SK-N-SH (cell line): ENCODE measurements around the gene EFCAB6. TPM values are rescaled to one million over a fixed set of nuclear protein-coding genes. Genes with fewer than 3 reads are reported as not detected.

ENCODE experiments used
- CTCF ChIA-PET: fragments of 300-600, 350-600 bp; formaldehyde crosslinking; extraction: SDS; loops from one replicate; lab custom pipeline; 2021; lab: Yijun Ruan, JAX
- POLR2A ChIA-PET: fragments of 350-600 bp; sonication (Branson Sonifier 250); formaldehyde crosslinking; extraction: SDS; loops from one replicate; lab custom pipeline; 2020; ENCODE audit warnings: antibody characterized with exemption, inconsistent platforms; lab: Yijun Ruan, JAX
- DNase-seq: peaks from one replicate; pipeline ENCODE4 v3.0.0; 2012
- H2AFZ ChIP-seq: fragments of 200-600 bp; sonication (generic); 2 replicates; pipeline ENCODE4 v1.8.1; 2016; ENCODE audit warnings: antibody characterized with exemption, mild to moderate bottlenecking, low read depth
- H3F3A ChIP-seq: fragments of 200-600 bp; sonication (generic); replicated peaks from 2 replicates; pipeline ENCODE3; 2016; ENCODE audit warnings: antibody characterized with exemption, mild to moderate bottlenecking; ENCODE audit not compliant: insufficient read depth
- H3K27ac ChIP-seq, 2 experiments: fragments of 200-500 bp in 1 of 2; fragments of 200-600 bp in 1 of 2; sonication (Bioruptor generic) in 1 of 2; sonication (generic), shearing (Covaris generic) in 1 of 2; 2 replicates each; pipeline versions ENCODE4 v1.5.1 to v1.6.1; 2014 to 2016; ENCODE audit warnings: low read depth in 2 of 2, inconsistent platforms in 1 of 2, low read length in 1 of 2, mild to moderate bottlenecking in 1 of 2, mixed read lengths in 1 of 2
- H3K27me3 ChIP-seq: fragments of 200-600 bp; sonication (generic), shearing (Covaris generic); 2 replicates; pipeline ENCODE4 v1.6.1; 2016; ENCODE audit warnings: mixed run types; ENCODE audit not compliant: insufficient read depth
- H3K36me3 ChIP-seq, 2 experiments: fragments of 200-500 bp in 1 of 2; fragments of 200-600 bp in 1 of 2; sonication (Bioruptor generic) in 1 of 2; sonication (generic) in 1 of 2; replicated peaks in 1 of 2; 2 replicates each; pipeline versions ENCODE3 to v1.5.1; 2014 to 2016; ENCODE audit warnings: low read length in 1 of 2, mild to moderate bottlenecking in 1 of 2; ENCODE audit not compliant: insufficient read depth in 2 of 2, control insufficient read depth in 1 of 2
- H3K4me1 ChIP-seq, 2 experiments: fragments of 200-500 bp in 1 of 2; fragments of 200-600 bp in 1 of 2; sonication (Bioruptor generic) in 1 of 2; sonication (generic), shearing (Covaris generic) in 1 of 2; 2 replicates each; pipeline versions ENCODE4 v1.5.1 to v1.6.1; 2014 to 2016; ENCODE audit warnings: low read depth in 1 of 2, low read length in 1 of 2, mixed run types in 1 of 2; ENCODE audit not compliant: insufficient read depth in 2 of 2, control insufficient read depth in 1 of 2
- H3K4me2 ChIP-seq: fragments of 200-600 bp; sonication (generic), shearing (Covaris generic); 2 replicates; pipeline ENCODE4 v1.6.1; 2017; ENCODE audit warnings: mixed run types
- H3K4me3 ChIP-seq, 2 experiments: fragments of 200-500 bp in 1 of 2; fragments of 200-600 bp in 1 of 2; sonication (Bioruptor generic) in 1 of 2; sonication (generic), shearing (Covaris generic) in 1 of 2; 2 replicates each; pipeline versions ENCODE4 v1.5.1 to v1.8.1; 2014 to 2016; ENCODE audit warnings: low read depth in 2 of 2, inconsistent platforms in 1 of 2, low read length in 1 of 2, mild to moderate bottlenecking in 1 of 2, mixed read lengths in 1 of 2, moderate library complexity in 1 of 2
- H3K79me2 ChIP-seq: fragments of 200-600 bp; sonication (generic); 2 replicates; pipeline ENCODE4 v1.8.1; 2017; ENCODE audit warnings: mild to moderate bottlenecking; ENCODE audit not compliant: insufficient read depth
- H3K9ac ChIP-seq: fragments of 200-600 bp; sonication (generic); 2 replicates; pipeline ENCODE4 v1.6.1; 2017; ENCODE audit warnings: mixed run types
- H3K9me2 ChIP-seq: fragments of 200-600 bp; sonication (generic); 2 replicates; pipeline ENCODE4 v1.6.1; 2017; ENCODE audit warnings: mixed run types
- H3K9me3 ChIP-seq: fragments of 200-600 bp; sonication (generic); 2 replicates; pipeline ENCODE4 v1.6.1; 2017; ENCODE audit warnings: mixed run types, mild to moderate bottlenecking, moderate library complexity
- H4K20me1 ChIP-seq: fragments of 200-600 bp; sonication (generic); 2 replicates; pipeline ENCODE4 v1.6.1; 2017; ENCODE audit warnings: mild to moderate bottlenecking, mixed run types; ENCODE audit not compliant: insufficient read depth
- CHD2 ChIP-seq: fragments of 150-350 bp; IDR thresholded peaks from 2 replicates; pipeline ENCODE4 v1.6.1; 2018; ENCODE audit warnings: low read length; ENCODE audit not compliant: partially characterized antibody
- EZH2phosphoT487 ChIP-seq: fragments of 200-600 bp; sonication (generic); IDR thresholded peaks from 2 replicates; pipeline ENCODE4 v1.6.1; 2017; ENCODE audit warnings: low read depth, mixed run types, mild to moderate bottlenecking, antibody characterized with exemption, moderate library complexity, borderline replicate concordance
- MXI1 ChIP-seq: IDR thresholded peaks from 2 replicates; pipeline ENCODE4 v1.6.1; 2012; ENCODE audit warnings: mild to moderate bottlenecking, low read depth, low read length, improper control_type of control experiment
- NFIC ChIP-seq: IDR thresholded peaks from 2 replicates; pipeline ENCODE4 v1.4.0; 2012; ENCODE audit warnings: borderline replicate concordance
- RAD21 ChIP-seq: IDR thresholded peaks from 2 replicates; pipeline ENCODE4 v1.6.1; 2012; ENCODE audit warnings: mild to moderate bottlenecking, low read length
- RXRA ChIP-seq: IDR thresholded peaks from 2 replicates; pipeline ENCODE4 v1.4.0; 2012; ENCODE audit warnings: low read depth, mild to moderate bottlenecking, borderline replicate concordance
- SIN3A ChIP-seq: IDR thresholded peaks from 2 replicates; pipeline ENCODE4 v1.6.1; 2012; ENCODE audit warnings: low read depth, mild to moderate bottlenecking, low read length, moderate library complexity, borderline replicate concordance
- SMC3 ChIP-seq: IDR thresholded peaks from 2 replicates; pipeline ENCODE4 v1.6.1; 2012; ENCODE audit warnings: low read depth, low read length, improper control_type of control experiment
- TEAD4 ChIP-seq: IDR thresholded peaks from 2 replicates; pipeline ENCODE4 v1.4.0; 2012; ENCODE audit warnings: mild to moderate bottlenecking, borderline replicate concordance; ENCODE audit not compliant: insufficient read depth
- YY1 ChIP-seq: IDR thresholded peaks from 2 replicates; pipeline ENCODE4 v1.4.0; 2012; ENCODE audit warnings: low read depth, mild to moderate bottlenecking
- WGBS: methylation state at CpG from one replicate; pipeline ENCODE4 v1.1.6; 2017; ENCODE audit warnings: low lambda C conversion rate; 5-methylcytosine and 5-hydroxymethylcytosine counted together
- polyA plus RNA-seq, 3 experiments: library from polyadenylated mRNA; depleted of rRNA; stranded (reverse); fragments of >200 nt; gene quantifications; 2 replicates each; pipeline ENCODE4 v1.2.3, GENCODE V29; 2012
- TF ChIP-seq, protein P1 (sequence below): IDR thresholded peaks from 2 replicates; pipeline ENCODE4; 2012
- TF ChIP-seq, protein P2 (sequence below): fragments of 150-350 bp; IDR thresholded peaks from 2 replicates; pipeline ENCODE4 v1.6.1; 2016; ENCODE audit warnings: mild to moderate bottlenecking, low read depth, low read length
- TF ChIP-seq, protein P3 (sequence below): IDR thresholded peaks from 2 replicates; pipeline ENCODE4 v1.6.1; 2012; ENCODE audit warnings: mild to moderate bottlenecking, low read depth, low read length, moderate library complexity
- TF ChIP-seq, protein P4 (sequence below): fragments of 150-350 bp; IDR thresholded peaks from 2 replicates; pipeline ENCODE4 v1.6.1; 2017; ENCODE audit warnings: antibody characterized with exemption, low read length, low read depth, borderline replicate concordance
- TF ChIP-seq, protein P5 (sequence below): fragments of 200-600 bp; sonication (generic); IDR thresholded peaks from 2 replicates; pipeline ENCODE4 v1.6.1; 2017; ENCODE audit warnings: antibody characterized with exemption, mild to moderate bottlenecking, moderate library complexity

Gene EFCAB6
- polyA plus RNA-seq, 1 of the 3 experiments (the other 2 are of a cell fraction): 0.46 TPM

DNA sequence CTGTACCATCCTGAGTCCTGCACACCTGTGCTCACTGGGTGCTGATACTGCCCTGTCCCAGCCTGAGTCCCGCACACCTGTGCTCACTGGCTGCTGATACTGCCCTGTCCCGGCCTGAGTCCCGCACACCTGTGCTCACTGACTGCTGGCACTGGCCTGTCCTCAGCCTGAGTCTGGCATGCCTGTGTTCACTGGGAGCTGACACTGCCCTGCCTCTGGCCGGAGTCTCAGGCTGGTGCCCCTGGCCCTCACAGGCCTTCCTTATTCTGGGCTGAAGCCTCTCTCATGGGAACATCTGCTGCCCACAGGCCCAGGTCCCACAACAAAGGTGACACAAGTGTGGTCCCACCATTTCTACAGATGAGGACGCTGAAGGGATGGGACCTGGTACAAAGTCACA, 285.2 kb downstream of the EFCAB6 start:
- Histone ChIP-seq H3K9me3 (no peaks in the 10 kb centered on the region), H3K9me2 (no peaks in the 10 kb centered on the region), H3K27ac (no peak overlapping the region), H2AFZ (no peak overlapping the region), H3K36me3 (no peaks in the 10 kb centered on the region), H3K79me2 (no peaks in the 10 kb centered on the region), H3K9ac (no peak overlapping the region), H3K27me3 (no peaks in the 10 kb centered on the region), H3K4me3 (no peak overlapping the region), H3K4me1 (no peaks in the 10 kb centered on the region; a peak in 1 of 4 replicates), H4K20me1 (no peaks in the 10 kb centered on the region), H3F3A (no peaks in the 10 kb centered on the region), H3K4me2 (no peak overlapping the region)
- 100% methylated on average over 1 of the region's 5 CpGs for WGBS
- no peak for TF ChIP-seq EZH2phosphoT487
- no peak for TF ChIP-seq CHD2
- TF ChIP-seq RXRA: no peak
- TF ChIP-seq, protein P1, sequence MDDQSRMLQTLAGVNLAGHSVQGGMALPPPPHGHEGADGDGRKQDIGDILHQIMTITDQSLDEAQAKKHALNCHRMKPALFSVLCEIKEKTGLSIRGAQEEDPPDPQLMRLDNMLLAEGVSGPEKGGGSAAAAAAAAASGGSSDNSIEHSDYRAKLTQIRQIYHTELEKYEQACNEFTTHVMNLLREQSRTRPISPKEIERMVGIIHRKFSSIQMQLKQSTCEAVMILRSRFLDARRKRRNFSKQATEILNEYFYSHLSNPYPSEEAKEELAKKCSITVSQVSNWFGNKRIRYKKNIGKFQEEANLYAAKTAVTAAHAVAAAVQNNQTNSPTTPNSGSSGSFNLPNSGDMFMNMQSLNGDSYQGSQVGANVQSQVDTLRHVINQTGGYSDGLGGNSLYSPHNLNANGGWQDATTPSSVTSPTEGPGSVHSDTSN: no peak
- TF ChIP-seq YY1: no peak
- no peak for TF ChIP-seq RAD21
- no peak for TF ChIP-seq SMC3
- TF ChIP-seq, protein P2, sequence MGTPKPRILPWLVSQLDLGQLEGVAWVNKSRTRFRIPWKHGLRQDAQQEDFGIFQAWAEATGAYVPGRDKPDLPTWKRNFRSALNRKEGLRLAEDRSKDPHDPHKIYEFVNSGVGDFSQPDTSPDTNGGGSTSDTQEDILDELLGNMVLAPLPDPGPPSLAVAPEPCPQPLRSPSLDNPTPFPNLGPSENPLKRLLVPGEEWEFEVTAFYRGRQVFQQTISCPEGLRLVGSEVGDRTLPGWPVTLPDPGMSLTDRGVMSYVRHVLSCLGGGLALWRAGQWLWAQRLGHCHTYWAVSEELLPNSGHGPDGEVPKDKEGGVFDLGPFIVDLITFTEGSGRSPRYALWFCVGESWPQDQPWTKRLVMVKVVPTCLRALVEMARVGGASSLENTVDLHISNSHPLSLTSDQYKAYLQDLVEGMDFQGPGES: no peak
- no peak for TF ChIP-seq NFIC
- TF ChIP-seq MXI1: no peak
- TF ChIP-seq, protein P3, sequence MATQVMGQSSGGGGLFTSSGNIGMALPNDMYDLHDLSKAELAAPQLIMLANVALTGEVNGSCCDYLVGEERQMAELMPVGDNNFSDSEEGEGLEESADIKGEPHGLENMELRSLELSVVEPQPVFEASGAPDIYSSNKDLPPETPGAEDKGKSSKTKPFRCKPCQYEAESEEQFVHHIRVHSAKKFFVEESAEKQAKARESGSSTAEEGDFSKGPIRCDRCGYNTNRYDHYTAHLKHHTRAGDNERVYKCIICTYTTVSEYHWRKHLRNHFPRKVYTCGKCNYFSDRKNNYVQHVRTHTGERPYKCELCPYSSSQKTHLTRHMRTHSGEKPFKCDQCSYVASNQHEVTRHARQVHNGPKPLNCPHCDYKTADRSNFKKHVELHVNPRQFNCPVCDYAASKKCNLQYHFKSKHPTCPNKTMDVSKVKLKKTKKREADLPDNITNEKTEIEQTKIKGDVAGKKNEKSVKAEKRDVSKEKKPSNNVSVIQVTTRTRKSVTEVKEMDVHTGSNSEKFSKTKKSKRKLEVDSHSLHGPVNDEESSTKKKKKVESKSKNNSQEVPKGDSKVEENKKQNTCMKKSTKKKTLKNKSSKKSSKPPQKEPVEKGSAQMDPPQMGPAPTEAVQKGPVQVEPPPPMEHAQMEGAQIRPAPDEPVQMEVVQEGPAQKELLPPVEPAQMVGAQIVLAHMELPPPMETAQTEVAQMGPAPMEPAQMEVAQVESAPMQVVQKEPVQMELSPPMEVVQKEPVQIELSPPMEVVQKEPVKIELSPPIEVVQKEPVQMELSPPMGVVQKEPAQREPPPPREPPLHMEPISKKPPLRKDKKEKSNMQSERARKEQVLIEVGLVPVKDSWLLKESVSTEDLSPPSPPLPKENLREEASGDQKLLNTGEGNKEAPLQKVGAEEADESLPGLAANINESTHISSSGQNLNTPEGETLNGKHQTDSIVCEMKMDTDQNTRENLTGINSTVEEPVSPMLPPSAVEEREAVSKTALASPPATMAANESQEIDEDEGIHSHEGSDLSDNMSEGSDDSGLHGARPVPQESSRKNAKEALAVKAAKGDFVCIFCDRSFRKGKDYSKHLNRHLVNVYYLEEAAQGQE: no peak
- TF ChIP-seq, protein P4, sequence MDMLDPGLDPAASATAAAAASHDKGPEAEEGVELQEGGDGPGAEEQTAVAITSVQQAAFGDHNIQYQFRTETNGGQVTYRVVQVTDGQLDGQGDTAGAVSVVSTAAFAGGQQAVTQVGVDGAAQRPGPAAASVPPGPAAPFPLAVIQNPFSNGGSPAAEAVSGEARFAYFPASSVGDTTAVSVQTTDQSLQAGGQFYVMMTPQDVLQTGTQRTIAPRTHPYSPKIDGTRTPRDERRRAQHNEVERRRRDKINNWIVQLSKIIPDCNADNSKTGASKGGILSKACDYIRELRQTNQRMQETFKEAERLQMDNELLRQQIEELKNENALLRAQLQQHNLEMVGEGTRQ: no peak
- no peak for TF ChIP-seq SIN3A
- TF ChIP-seq, protein P5, sequence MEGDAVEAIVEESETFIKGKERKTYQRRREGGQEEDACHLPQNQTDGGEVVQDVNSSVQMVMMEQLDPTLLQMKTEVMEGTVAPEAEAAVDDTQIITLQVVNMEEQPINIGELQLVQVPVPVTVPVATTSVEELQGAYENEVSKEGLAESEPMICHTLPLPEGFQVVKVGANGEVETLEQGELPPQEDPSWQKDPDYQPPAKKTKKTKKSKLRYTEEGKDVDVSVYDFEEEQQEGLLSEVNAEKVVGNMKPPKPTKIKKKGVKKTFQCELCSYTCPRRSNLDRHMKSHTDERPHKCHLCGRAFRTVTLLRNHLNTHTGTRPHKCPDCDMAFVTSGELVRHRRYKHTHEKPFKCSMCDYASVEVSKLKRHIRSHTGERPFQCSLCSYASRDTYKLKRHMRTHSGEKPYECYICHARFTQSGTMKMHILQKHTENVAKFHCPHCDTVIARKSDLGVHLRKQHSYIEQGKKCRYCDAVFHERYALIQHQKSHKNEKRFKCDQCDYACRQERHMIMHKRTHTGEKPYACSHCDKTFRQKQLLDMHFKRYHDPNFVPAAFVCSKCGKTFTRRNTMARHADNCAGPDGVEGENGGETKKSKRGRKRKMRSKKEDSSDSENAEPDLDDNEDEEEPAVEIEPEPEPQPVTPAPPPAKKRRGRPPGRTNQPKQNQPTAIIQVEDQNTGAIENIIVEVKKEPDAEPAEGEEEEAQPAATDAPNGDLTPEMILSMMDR: no peak
- TF ChIP-seq TEAD4: no peak
- ChIA-PET CTCF (no interaction called here), POLR2A (no interaction called here)
- no peak for DNase-seq
